Testis (tissue), 2 donors: ENCODE results near the gene ALPK3.

Experiments used
- POLR2A ChIP-seq: fragments of 450-650 bp; IDR thresholded peaks from one replicate; pipeline ENCODE4 v1.6.1; 2017; ENCODE audit warnings: antibody characterized with exemption, mild to moderate bottlenecking, moderate library complexity
- TF ChIP-seq, protein P1 (sequence below), 3 experiments: fragments of 450-650 bp in 2 of 3; fragments of 200-600 bp in 1 of 3; sonication (generic) in 1 of 3; IDR thresholded peaks; one replicate each; pipeline ENCODE4 v1.5.1; 2016 to 2019; ENCODE audit warnings: antibody characterized with exemption in 3 of 3, mild to moderate bottlenecking in 2 of 3, moderate library complexity in 1 of 3

DNA sequence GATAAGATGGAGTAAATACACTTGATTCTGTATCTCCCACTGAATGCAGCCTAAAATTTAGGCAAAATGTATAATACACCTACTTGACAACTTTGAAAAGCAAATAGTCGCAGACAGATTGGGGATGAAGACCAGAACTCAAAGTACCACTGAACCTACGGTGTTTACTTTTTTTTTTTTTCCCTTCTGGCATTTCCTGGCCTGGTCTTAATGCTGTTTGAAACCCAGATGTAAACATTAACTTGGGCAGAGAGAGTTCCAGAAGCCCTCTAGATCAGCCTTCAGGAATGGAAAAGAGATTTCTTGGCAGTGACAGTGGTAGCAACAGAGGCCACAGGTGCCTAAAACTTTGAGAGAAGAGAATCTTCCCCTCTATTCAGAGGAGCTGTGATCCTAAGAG, 27.8 kb downstream of the ALPK3 start:
- TF ChIP-seq, protein P1, sequence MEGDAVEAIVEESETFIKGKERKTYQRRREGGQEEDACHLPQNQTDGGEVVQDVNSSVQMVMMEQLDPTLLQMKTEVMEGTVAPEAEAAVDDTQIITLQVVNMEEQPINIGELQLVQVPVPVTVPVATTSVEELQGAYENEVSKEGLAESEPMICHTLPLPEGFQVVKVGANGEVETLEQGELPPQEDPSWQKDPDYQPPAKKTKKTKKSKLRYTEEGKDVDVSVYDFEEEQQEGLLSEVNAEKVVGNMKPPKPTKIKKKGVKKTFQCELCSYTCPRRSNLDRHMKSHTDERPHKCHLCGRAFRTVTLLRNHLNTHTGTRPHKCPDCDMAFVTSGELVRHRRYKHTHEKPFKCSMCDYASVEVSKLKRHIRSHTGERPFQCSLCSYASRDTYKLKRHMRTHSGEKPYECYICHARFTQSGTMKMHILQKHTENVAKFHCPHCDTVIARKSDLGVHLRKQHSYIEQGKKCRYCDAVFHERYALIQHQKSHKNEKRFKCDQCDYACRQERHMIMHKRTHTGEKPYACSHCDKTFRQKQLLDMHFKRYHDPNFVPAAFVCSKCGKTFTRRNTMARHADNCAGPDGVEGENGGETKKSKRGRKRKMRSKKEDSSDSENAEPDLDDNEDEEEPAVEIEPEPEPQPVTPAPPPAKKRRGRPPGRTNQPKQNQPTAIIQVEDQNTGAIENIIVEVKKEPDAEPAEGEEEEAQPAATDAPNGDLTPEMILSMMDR (IDR thresholded peaks at IDR 0.05) = no peak
- TF ChIP-seq POLR2A = no peak
